Measurements from ENCODE around the gene UNC93B1.
A peak's percentile ranks its signal among the peaks of the same experiment; 100 is the strongest.

The UNC93B1 gene

DNA sequence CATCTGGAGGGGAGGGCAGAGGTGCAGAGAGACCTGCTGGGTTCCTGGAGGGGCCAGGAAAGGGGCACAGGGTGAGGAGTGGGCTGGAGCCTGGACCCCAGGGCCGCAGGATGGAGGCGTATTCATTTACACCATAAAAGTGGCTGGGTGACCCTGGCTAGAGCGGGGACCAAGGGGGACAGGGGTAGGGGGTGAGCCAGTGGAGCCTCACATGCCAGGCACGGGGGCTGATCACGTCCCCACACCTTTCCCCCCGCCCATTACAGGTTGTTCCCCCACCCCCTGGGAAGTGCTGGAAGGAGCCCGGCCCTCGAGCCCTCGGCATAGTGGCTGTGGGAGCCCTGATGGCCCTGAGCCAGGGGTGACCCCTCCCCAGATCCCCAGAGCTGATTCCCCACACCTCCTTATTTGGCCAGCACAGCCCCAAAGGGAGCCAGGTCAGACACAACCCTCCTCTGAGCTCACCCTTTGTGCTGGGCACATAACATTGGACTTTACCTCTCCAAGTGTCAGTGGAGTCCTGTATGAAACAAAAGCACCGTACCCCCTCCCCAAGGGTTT, 35.7 kb upstream of the UNC93B1 start:
- peak in 1 of 6 experiments; percentile 27 for DNase-seq

- DNase-seq, result peak; percentile 15 to 61 (median 38)
Observed at GRCh38 chr11:68038718-68039525, 35.0 kb upstream of the UNC93B1 start, which contains the start of gene TCIRG1. TSS of gene TCIRG1 (plus strand) at chr11:68039025. CDS start at chr11:68041272, 2,247 bp downstream.

DNA sequence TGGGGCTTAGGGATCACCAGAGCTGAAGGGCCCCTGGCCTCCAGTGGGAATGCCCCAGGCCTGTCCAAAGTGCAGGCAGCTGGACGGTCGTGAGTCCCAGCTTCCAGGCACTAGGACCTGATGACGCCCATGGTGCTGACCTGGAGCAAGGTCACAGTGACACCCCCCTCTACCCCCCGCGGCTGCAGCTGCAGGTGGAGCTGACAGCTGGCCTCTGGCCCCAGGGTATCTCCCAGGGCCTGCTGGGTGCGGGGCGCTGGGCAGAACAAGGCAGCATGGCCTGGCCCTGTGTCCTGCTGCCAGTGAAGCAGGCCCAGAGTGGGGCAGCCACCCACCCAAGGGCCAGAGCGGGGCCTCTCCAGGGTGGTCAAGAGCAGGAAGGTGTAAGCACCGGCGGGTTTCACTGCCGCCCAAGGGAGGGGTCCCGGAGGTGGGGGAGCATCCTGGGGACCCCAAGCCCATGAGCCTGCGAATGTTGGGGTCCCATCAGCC, 34.4 kb upstream of the UNC93B1 start:
- DNase-seq, result no peak

DNA sequence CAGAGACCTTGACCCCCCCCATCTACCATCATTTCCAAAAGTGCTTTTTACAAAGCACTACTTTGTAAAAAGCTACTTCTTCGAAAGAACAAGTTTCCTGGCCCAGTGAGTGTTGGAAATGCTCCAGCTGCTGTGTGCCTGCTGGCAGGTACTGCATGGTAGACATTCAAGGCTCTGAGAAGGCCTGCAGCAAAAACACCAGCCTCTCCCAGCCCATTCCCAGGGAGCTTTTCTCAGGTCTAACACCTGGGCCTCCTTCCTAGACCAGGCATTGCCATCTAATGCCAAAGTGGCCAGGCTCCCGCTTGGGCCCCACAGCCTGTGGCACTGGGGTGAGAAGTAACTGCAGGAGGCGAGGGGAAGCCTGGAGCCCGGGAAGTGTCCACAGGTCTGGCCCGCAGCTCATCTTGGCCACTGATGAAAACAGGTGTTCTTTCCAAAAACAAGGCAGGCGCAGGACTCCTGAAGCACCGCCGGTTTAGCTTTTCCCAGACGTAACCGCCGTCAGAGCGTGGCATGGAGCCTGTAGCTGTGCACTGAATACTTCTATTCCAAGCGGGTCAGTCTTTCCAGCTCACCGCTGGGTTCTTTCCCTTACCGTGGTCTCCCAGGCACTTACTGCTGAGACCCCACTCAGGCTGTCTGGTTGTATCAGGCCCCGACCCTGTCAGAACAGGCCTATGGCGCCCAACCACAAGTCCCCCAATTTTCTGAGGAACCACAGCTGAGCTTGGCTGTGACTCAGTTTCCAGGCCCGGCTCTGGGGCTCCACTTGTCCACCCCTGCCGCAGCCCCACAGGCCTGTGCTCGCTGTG, 33.7 kb upstream of the UNC93B1 start:
- DNase-seq, result no peak

- no peak for DNase-seq
Observed at GRCh38 chr11:68036717-68037239, 32.9 kb upstream of the UNC93B1 start.

DNA sequence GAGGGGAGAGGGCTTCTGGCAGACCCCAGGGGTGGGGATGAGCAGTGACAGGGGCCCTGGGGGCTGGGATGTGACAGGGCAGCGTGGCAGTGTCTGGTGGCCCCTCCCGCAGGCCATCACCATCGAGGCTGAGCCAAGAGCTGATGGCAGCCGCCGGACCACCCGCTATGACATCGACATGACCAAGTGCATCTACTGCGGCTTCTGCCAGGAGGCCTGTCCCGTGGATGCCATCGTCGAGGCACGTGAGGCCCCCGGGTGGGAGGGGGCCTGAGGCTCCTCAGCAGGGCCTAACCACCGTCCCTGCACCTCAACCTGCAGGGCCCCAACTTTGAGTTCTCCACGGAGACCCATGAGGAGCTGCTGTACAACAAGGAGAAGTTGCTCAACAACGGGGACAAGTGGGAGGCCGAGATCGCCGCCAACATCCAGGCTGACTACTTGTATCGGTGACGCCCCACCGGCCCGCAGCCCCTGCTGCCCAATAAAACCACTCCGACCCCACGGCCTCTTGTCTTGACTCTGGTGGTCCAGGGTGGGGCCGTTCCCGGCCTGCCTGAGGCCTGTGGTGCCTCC, 32.3 kb upstream of the UNC93B1 start:
- DNase-seq, result no peak

DNA sequence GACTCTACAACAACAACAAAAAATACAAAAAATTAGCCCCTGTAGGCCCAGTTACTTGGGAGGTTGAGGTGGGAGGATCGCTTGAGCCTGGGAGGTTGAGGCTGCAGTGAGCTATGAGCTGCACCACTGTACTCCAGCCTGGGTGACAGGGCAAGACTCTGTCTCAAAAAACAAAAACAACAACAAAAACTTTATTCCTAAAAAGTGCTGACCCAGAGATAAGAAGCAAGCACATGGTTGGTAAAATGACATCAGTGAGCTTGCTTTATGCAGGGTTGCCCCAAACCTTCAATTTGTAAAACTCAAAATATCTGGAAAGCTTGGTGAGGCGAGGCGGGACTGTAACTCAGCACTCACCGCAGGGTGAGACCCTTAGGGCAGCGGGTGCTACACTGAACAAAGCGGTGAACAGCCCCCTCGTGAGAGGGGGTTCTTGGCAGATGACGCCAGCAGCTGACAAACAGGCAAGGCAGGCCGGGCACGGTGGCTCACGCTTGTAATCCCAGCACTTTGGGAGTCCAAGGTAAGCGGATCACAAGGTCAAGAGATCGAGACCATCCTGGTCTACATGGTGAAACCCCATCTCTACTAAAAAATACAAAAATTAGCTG, 31.5 kb upstream of the UNC93B1 start:
- DNase-seq, result no peak

- no peak for DNase-seq
Observed at GRCh38 chr11:68033708-68034045, 29.8 kb upstream of the UNC93B1 start.

GRCh38 chr11:68032997-68033707, 29.3 kb upstream of the UNC93B1 start:
- no peak for DNase-seq

DNA sequence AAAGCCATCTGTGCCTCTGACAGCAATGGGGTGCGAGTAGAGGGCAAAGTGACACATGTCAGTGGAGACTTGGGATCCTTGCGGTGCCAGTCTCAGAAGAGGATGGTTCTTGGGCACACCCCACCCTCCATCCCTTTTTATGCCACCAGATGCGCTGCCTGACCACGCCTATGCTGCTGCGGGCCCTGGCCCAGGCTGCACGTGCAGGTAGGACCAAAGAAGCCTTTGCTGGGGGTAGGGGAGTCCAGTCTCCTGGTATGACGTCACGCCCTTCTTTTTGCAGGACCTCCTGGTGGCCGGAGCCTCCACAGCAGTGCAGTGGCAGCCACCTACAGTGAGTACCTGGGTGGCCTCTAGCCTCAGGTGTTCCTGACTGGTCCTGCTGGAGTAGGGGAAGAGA, 28.1 kb upstream of the UNC93B1 start:
- DNase-seq, result no peak

GRCh38 chr11:68031144-68031464, 27.2 kb upstream of the UNC93B1 start:
- DNase-seq, result peak in 1 of 6 experiments; percentile 28

DNA sequence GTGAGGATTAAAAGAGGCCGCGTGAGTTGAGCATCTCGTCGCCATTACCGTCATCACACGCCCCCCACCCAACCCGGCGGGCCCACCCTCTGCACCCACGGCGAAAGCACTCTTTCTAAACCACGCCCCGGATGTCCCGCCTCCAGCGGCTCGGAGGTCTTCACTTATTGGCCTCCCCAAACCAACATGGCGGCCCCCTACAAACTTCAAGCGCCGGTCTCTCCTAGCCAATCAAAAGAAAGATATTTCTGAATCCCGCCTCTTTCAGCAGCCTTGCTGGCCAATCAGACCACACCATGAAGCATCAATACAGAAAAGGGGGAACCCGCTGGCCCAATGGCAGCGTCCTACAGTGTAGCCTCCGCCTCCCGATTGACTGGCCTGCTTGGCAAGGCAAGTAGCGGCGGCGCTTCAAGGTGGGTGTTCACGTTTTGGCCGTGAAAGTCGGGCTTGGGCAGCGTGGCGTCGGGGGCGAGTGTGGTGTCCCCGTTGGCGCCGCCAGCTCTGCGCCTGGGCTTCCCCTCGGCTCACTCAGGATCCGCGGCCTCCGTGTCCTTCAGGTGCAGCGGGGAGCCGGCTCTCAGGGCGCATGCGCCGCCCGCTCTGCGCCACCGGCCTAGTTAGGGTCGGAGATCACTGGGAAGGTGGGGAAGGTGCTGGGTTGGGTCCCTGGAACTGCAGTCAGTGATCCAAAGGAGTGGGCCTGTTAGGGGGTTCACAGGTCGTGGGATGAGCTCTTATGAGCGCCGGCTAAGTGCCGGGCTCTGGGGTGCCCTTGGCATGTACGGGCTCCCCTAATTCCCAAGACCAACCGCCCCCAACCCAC, 26.6 kb upstream of the UNC93B1 start, which contains the start of gene NDUFS8:
Gene NDUFS8, plus strand, starts transcription at position 364 of the 826 bp plus-strand sequence. CDS start 1,471 bp downstream, outside the sequence.
- peak; percentile 93 to 99 (median 97) for DNase-seq

GRCh38 chr11:68028802-68029545, 25.1 kb upstream of the UNC93B1 start:
- DNase-seq, result no peak

DNA sequence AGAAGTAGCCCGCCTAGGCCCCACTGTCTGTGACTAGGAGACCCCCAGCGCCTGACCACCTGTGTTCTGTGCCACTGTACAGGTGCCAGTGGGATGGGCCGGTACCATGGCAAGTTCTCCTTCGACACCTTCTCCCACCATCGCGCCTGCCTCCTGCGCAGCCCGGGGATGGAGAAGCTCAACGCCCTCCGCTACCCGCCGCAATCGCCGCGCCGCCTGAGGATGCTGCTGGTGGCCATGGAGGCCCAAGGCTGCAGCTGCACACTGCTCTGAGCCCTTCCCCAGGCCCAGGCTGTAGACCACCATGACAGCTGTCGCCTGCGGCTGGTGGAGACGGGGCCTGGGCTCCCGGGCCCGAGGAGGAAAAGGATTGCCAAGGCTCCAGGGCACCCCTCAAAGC, 23.8 kb upstream of the UNC93B1 start:
- no peak for DNase-seq

- no peak for DNase-seq
Observed at GRCh38 chr11:68026391-68027105, 22.7 kb upstream of the UNC93B1 start.

DNA sequence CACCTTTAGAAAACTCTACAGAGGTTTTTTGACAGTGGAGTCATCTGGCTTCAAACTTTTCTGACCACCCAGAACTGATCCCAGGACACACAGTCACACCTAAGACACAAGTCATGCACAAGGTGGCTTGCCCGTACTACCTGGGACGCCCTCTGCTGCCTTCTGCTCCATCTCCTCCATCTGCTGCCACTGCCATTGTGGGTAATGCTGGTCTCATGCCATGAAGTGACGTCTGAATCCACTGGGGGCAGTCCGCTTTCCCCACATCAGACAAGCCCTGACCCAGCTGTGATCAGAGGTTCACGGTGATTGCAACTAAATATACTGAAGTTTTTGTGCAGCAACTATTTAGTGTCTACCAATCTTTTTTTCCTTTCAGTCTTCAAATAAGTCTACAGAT, 21.1 kb upstream of the UNC93B1 start:
- no peak for DNase-seq

DNA sequence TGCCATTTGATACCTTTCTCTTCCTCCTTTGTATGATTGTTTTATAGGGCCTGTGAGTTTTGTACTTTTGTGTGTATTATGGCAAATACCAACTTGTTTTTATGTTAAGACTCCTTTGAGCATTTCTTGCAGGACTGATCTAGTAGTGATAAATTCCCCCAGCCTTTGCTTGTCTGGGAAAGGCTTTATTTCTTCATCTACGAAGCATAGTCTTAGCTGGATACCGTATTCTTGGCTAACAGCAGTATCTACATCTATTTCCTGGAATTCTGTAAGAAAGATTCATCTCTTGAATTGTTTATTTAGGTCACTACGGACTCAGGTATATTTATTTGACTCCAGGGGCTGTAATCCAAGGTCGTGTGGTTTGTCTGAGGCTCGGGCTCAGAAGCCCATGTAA, 20.6 kb upstream of the UNC93B1 start:
- no peak for DNase-seq

GRCh38 chr11:68022531-68022930, 18.6 kb upstream of the UNC93B1 start:
- no peak for DNase-seq

DNA sequence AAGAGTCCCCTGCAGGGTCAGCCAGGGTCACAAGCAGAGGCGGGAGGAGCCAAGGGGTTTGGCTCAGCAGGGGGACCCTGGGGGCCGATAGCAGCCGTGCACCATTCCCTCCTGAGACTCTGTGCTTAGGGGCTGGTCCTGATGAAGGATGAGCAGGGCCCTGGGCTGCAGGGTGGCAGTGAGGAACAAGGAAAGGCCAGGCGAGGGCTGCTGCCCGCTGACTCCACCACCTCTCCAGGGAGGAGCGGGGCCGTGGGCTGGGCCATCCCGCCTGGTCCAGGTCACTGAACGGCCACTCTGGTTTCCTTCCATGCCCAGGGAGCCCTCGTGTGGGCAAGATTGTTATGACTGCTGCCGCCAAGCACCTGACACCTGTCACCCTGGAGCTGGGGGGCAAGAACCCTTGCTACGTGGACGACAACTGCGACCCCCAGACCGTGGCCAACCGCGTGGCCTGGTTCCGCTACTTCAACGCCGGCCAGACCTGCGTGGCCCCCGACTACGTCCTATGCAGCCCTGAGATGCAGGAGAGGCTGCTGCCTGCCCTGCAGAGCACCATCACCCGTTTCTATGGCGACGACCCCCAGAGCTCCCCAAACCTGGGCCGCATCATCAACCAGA, 17.4 kb upstream of the UNC93B1 start:
- DNase-seq, result no peak

Data from stimulated activated naive CD4-positive, alpha-beta T cell (primary cell).